KBM-7 (cell line): ENCODE data around the gene NEURL2.
"Not testable (repeated sequence)": the region's sequence is repeated elsewhere in the genome, so short reads cannot be mapped to it uniquely, and the experiment has no call there.

ENCODE experiments used
- DNase-seq: peaks from one replicate; pipeline ENCODE4 v3.0.0-alpha.2; 2015
- in situ Hi-C: fragments of 300-500 bp; cut with MboI; formaldehyde crosslinking; loops from 2 replicates; pipeline ENCODE4 v1.14.3; 2020; ENCODE audit warnings: low sequenced_read_pairs, low pct_unique_long_range_greater_than_20kb, mixed read lengths

The NEURL2 gene

DNA sequence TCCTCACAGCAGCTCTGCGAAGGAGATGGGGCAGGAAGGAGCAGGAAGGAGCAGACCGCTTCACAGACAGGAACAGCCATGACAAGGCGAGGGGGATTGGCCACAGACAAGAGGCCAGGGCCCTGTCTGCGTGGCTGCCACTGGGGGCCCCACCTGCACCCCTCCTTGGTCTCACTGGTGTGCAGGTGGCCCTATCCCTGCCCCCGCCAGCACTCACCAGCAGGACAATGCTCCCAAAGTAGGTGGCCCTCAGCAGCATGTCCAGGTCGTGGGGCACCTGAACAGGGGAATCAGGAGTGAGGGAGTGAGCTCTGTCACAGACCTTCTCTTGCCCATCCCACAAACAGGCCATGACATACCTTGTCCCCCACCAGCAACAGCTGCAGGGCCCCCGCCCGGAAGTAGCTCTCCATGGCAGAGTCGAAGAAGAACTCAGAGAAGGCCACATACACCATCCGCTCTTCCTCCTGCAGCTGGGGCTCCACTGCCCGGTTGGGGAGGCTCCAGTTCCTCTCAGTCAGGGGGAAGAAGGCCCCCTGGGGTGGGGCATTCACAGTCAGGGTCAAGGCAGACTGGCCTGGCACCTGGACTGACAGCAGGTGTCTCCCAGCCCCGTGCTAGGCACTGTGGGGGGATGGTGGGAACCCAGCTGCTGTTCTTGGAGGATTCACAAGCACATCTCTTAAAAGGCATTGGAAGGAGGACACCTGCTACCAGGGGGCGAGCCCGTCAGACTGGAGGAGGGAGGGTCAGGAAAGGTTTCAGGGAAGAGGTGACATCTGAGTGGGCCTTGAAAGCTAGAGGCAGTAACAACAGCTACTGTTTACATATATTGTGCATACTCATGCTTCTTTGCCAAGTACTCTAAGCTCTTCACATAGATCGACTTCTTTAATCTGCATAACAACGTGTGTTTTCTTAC is 13.8 kb upstream of the NEURL2 start:
- in situ Hi-C loops: no loop called here
- no peak for DNase-seq

- no peak for DNase-seq
- in situ Hi-C loops: no loop called here
Observed at GRCh38 chr20:45902199-45902701, 11.2 kb upstream of the NEURL2 start.

GRCh38 chr20:45901332-45901731 is 10.3 kb upstream of the NEURL2 start:
- DNase-seq, in situ Hi-C loops: not testable (repeated sequence)

DNA sequence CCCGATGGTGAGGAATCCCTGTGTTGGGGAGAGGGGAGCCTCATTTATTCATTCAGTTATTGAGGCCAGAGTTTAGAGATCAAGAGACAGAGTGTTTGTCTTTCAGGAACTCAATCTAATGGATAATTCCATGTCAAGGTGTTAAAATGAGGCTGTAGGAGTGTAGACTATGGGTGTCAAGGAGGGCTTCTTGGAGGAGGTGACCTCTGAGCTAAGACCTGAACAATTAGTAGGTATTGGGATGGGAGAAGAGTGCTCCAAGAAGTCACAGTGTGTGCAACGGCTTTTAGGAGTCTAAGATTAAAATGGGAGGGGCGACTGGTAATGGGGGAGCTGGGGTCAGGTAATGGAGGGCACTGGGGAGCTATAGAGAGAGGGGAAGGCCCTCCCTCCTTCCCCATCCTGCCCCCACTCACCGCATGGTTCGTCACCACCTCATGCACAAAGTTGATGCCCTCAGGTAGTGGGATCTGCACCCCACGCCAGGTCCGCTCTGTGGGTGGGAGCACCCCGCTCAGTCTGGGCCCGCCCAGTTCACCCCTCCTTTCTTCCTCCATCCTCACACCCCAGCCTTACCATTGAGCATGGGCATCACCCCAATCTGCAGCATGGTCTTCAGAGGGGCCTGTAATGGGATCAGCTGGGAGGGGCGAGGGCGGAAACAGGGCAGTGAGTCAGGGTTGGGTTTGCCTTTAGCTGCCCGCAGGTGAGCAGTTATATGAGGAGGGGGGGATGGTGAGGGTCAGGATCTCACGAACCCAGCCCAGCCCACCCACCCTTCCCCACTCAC is 8.2 kb upstream of the NEURL2 start:
- no peak for DNase-seq
- in situ Hi-C loops: no loop called here

DNA sequence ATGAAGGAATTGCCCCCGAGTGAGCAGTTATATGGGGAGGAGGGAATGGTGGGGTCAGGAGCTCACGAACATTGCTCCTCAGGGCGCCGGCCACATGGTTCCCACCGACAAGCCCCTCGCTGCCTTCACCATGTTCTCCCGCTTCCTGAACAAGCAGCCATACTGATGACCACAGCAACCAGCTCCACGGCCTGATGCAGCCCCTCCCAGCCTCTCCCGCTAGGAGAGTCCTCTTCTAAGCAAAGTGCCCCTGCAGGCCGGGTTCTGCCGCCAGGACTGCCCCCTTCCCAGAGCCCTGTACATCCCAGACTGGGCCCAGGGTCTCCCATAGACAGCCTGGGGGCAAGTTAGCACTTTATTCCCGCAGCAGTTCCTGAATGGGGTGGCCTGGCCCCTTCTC is 7.3 kb upstream of the NEURL2 start:
- in situ Hi-C loops: no loop called here
- no peak for DNase-seq

GRCh38 chr20:45897692-45898091 is 6.7 kb upstream of the NEURL2 start:
- no peak for DNase-seq
- in situ Hi-C loops: no loop called here

DNA sequence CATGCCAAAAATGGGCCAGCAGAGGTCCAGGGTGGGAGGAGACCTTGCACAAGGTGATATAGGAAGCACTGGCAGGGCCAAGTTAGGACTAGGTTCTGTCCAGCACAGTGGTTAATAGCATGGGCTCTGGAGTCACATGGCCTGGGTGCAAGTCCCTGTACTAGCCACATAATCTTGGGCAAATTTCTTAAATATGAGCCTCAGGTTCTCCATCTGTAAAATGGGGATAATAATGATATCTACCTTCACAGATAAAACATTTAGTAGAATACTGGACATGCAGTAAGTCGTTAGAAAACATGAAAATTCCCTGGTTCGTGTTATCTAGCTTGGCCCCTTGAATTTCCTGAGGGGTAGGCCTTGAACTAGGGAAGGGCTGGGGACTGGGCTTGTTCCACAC is 6.3 kb upstream of the NEURL2 start:
- in situ Hi-C loops: no loop called here
- no peak for DNase-seq

DNA sequence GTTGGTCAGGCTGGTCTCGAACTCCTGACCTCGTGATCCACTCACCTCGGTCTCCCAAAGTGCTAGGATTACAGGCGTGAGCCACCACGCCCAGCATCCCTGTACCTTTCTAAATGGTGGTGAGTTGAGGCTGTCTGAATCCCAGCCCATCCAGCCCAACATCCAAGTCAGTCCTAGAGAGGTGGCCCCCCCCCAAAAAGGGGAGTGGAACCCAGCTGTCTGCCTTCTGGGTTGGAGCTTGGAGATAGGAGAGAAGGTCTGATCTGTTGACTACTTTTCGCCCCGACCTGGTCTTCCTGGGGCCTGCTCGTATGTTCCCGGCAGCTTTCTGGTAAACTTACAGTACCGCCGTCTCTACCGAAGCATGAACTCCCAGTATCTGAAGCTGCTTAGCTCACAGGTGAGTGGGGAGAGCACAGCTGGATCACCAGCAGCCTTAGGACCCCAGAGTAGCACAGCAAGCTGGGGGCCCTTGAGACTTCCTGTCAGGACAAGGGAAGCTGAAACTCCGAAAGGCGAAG is 5.7 kb upstream of the NEURL2 start:
- no peak for DNase-seq
- in situ Hi-C loops: no loop called here

DNA sequence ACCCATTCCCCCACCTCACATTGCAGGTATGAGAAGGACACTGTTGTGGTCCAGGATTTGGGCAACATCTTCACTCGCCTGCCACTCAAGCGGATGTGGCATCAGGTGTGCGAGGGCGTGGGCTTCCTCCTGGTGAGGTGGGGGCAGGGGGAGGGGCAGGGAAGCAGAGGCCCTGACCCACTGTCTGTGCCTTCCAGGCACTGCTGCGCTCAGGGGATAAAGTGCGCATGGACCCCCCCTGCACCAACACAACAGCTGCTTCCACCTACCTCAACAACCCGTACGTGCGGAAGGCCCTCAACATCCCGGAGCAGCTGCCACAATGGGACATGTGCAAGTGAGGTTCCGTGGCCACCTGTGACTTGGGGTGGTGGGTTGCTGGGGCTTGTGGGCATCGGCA is 3.8 kb upstream of the NEURL2 start:
- in situ Hi-C loops: no loop called here

DNA sequence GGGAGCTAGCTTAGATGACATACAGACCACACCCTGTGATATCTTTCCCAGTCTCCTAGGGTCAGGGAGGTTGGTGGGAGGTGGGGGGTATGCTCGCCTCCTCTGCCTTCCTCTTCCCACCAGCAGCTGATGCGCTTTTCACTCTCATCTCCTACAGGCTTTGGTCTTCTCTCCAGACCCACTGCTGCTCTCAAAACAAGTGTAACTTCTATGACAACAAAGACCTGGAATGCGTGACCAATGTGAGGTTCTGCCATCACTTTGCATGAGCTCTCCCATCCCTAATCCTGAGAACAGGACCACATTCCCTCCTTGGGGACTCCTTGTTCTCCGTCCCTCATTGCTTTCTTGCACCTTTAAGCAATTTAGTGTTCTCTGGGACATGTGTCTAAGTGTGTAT is 2.8 kb upstream of the NEURL2 start:
- in situ Hi-C loops: no loop called here
- DNase-seq: no peak

More for the DNA sequence above, 3.8 kb upstream of the NEURL2 start:
- DNase-seq: no peak

DNA sequence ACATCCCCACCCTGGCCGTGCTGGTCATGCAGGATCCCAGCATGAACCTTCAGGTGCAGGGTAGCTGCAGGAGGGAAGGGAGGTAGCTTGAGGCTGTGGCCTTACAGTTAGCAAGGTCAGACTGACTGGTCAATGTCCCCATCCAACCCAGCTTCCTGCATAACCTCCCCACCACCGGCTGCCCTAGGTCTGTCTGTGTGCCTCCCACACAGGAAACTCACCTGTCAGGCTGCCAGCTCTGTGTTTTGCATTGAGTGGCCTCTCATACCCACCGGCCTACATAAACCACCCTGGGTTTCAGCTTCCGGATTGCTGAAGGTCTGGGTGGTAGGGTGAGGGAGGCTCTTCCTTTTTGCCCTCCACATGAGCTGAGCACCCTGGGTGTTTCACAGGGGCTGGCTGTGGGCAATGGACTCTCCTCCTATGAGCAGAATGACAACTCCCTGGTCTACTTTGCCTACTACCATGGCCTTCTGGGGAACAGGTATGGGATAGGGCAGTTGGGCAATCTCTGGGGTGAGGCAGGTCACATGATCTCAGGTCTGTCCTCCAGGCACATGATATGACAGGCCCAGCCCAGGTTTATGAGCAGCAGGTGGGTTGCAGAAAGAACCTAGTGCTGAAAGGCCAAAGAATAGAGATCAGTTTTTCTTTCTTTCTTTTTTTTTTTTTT is 2.0 kb upstream of the NEURL2 start:
- in situ Hi-C loops: no loop called here
- DNase-seq: no peak

GRCh38 chr20:45892049-45892825 is 1.2 kb upstream of the NEURL2 start:
- in situ Hi-C loops: no loop called here
- peak; percentile 22 for DNase-seq

DNA sequence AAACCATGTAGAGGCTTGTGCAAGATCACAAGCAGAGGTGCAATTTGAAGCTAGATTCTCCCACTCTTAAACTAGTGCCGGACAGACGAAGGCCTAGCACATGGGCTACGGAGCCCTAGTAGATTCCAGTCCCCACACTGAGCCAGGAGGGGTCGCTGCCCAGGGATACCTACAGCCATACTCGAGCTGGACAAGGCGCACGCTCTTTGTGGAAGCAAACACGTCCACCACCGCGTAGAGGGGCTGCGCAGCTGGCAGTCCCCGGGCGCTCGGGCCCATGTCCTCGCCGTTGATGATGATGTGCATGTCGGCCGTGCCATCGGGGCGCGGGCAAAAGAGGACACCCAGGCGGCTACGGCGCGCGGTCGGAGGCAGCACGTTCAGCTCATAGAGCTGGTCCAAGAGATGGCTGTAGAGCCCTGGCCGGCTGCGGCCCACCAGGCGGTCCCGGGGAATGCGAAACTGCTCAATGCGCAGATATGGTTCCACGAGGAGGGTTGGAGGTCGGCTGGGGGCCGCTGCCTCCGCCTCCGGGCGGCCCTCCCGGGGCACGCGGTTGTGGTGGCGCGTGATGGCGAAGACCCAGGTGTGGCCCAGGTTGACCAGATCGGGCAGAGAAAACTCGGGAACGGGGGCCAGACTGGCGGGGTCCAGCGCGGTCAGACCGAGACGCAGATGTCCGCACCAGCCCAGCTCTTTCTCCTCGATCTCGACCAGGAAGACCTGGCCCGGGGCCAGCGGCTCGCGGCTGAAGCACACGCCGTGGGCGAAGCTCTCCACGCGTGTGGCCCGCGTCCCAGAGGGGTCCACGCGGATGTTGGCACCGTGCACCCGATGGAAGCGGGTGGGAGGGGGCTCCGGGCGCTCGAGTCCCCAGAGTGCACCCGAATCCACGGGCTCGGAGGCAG is 677 bp downstream of the NEURL2 start:
- DNase-seq: no peak
- in situ Hi-C loops: no loop called here

- in situ Hi-C loops: no loop called here
- no peak for DNase-seq
Observed at GRCh38 chr20:45888681-45889080, 2.3 kb downstream of the NEURL2 start.

DNA sequence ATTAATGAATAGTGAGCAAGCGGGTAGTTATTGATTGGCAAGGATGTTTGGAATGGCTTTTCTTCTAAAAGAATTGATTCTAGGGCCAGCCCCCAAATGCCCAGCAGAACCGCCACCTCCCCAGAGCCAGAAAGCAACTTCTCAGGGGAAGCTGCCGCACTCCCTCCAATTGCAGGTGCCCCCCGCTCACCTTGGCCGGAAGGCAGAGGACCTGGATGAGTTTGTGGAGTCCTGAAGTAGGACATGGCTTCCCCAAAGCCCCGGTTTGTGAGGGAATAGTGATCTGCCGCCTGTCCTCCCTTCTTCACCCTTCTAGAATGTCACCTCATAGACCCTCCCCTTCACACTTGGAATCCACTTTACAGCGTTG is 3.7 kb downstream of the NEURL2 start, which contains the start of gene SPATA25:
SPATA25 (minus strand) TSS at position 277 of the 370 bp plus-strand sequence; CDS start at position 245, 32 bp downstream.
- in situ Hi-C loops: no loop called here

GRCh38 chr20:45886590-45887345 is 4.2 kb downstream of the NEURL2 start:
- in situ Hi-C loops: no loop called here
- no peak for DNase-seq

More for the DNA sequence above, 3.7 kb downstream of the NEURL2 start, which contains the start of gene SPATA25:
- DNase-seq: no peak

DNA sequence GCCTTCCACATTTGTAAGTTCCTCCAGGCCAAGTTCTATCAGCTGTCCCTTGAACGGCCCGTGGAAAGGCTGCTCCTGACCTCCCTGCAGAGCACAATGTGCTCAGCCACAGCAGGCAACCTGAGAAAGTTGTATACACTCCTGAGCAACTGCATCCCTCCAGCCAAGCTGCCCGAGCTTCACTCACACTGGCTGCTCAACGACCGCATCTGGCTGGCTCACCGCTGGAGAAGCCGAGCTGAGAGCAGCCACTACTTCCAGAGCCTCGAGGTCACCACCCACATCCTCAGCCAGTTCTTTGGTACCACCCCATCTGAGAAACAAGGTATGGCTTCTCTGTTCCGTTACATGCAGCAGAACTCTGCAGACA is 7.9 kb downstream of the NEURL2 start:
- in situ Hi-C loops: no loop called here

More for the DNA sequence above, 7.9 kb downstream of the NEURL2 start:
- no peak for DNase-seq
